SH-SY5Y (cell line): ENCODE results near the gene UBL7.

Experiments
- GATA2 ChIP-seq: IDR thresholded peaks from 2 replicates; pipeline ENCODE4 v1.6.1; 2011; ENCODE audit warnings: mild to moderate bottlenecking, low read depth, low read length
- GATA3 ChIP-seq: IDR thresholded peaks from 2 replicates; pipeline ENCODE4 v1.6.1; 2011; ENCODE audit warnings: low read depth, mild to moderate bottlenecking, low read length, moderate library complexity

DNA sequence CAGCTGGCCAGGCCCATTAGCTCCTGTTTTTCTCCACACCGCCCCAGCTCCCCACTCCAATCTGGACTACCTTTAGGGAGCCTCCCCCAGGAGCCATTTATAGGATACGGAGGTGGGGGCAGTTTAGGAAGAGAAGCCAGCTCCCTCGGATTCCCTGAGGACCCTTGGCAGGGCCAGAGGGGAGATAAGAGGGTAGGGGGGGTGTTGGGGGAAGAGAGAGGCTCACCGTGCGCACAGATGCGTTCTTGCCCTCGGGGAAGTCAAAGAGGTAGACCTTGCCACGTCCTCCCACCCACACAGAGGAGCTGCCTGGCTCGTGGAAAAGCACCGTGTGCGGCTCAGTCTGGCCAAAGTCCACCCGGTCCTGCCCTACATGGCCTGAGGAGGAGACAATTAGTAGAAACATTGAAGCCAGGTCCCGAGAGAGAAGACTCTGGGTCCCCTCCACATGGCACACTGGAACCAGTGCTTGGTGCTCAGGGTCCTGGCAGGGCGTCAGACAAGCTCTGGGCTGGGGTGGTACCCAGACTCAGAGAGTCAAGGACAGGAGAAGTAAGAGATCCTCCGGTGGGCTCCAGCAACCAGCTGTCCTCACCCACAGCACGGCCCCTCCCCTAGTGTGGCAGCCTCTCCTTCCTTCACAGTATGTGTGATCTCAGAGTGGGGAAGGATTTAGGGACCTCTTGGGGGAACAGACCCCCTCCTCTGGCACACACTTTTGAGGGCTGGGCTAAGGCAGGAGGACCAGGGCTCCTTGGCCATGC lies 42.2 kb downstream of the UBL7 start:
- no peak for TF ChIP-seq GATA2
- no peak for TF ChIP-seq GATA3
